ENCODE results near the gene ESRP2.
A peak's percentile ranks its signal among the peaks of the same experiment; 100 is the strongest.

Gene ESRP2

DNA sequence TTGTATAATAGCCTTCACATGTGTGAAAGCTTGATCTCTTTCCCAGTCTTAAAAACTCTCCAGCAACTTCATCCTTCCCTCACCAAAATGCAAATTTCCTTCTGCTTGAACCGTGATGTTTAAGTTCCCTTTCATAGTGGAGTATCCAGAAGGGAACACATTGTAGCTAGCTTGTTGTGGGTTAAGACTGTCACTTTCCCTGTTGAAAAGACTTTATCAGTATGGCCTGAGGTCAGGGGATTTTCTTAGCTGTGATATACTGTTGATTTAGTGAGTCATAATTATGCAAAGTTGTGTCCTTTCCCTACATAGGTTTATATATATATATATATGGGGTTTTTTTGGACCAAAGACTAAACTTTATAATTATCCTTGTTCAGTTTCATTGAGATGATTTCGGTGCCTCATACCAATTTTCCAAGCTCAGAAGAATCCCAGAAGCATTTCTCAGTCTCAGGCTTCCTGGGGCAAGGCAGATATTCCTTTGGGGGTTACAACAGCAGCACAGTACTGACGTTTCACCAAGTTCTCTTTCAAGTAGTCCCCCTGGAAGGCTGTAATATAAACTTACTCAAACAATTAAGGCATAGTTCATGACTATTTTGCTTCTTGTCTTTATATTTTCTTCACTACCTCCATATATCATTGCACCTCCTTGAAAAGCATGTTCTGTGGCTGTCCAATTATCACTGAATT lies 35.7 kb downstream of the ESRP2 start:
- Histone ChIP-seq H3K4me2 (ENCODE audit: low read length) (no peak overlapping the region), H3K4me1 (peaks cover 5% of the 10 kb centered on the region), H3K36me3 (ENCODE audit: control insufficient read depth, insufficient read depth, low read length) (no peaks in the 10 kb centered on the region), H3K9me3 (ENCODE audit: control insufficient read depth, low read length) (no peaks in the 10 kb centered on the region), H3K79me2 (peaks cover 8% of the 10 kb centered on the region), H3K4me3 (ENCODE audit: low read depth, low read length) (no peak overlapping the region), H2AFZ (no peak overlapping the region), H3K27ac (peak overlapping the region; percentile 5), H3K27me3 (ENCODE audit: control insufficient read depth, insufficient read depth, low read length) (no peaks in the 10 kb centered on the region), H3K9ac (no peak overlapping the region)
- TF ChIP-seq, protein P1, sequence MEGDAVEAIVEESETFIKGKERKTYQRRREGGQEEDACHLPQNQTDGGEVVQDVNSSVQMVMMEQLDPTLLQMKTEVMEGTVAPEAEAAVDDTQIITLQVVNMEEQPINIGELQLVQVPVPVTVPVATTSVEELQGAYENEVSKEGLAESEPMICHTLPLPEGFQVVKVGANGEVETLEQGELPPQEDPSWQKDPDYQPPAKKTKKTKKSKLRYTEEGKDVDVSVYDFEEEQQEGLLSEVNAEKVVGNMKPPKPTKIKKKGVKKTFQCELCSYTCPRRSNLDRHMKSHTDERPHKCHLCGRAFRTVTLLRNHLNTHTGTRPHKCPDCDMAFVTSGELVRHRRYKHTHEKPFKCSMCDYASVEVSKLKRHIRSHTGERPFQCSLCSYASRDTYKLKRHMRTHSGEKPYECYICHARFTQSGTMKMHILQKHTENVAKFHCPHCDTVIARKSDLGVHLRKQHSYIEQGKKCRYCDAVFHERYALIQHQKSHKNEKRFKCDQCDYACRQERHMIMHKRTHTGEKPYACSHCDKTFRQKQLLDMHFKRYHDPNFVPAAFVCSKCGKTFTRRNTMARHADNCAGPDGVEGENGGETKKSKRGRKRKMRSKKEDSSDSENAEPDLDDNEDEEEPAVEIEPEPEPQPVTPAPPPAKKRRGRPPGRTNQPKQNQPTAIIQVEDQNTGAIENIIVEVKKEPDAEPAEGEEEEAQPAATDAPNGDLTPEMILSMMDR (IDR thresholded peaks at IDR 0.05): no peak

DNA sequence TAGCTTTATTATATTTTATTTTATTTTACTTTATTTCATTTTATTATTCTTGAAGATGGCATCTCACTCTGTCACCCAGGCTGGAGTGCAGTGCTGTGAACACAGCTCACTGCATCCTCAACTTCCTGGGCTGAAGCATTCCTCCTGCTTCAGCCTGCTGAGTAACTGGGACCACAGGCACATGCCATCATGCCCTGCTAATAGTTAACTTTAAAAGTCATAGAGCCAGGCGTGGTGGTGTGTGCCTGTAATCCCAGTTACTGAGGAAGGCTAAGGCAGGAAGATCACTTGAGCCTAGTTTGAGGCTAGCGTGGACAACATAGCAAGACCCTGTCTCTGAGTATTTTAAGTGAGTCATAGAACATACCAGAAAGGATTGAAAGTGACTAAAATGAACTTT lies 38.7 kb downstream of the ESRP2 start:
- Histone ChIP-seq H3K9ac (no peak overlapping the region), H3K4me3 (ENCODE audit: low read depth, low read length) (no peak overlapping the region), H3K4me2 (ENCODE audit: low read length) (no peak overlapping the region), H3K36me3 (ENCODE audit: control insufficient read depth, insufficient read depth, low read length) (no peaks in the 10 kb centered on the region), H2AFZ (no peak overlapping the region), H3K27ac (no peak overlapping the region), H3K27me3 (ENCODE audit: control insufficient read depth, insufficient read depth, low read length) (no peaks in the 10 kb centered on the region), H3K79me2 (peaks cover 16% of the 10 kb centered on the region), H3K4me1 (peaks cover 5% of the 10 kb centered on the region), H3K9me3 (ENCODE audit: control insufficient read depth, low read length) (no peaks in the 10 kb centered on the region)
- TF ChIP-seq, protein P1 (IDR thresholded peaks at IDR 0.05): no peak

DNA sequence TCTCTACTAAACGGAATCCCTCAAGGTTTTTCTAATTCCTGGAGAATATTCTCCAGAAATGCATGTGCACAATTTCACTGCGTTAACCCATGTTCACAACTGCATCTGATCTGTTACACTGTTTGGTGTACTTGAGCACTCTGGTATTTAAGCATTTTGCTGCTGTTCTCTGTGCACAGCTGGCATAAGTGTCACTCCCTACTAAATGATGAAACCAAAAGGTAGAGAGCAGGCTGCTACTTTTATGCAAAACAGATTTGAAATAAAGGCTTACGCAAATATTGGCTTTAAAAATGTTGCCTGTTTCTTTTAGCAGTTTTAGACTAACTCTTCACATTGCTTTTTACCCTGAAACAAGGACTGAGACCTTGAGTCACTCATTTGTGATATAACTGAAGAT lies 41.7 kb downstream of the ESRP2 start:
- Histone ChIP-seq H3K4me1 (no peaks in the 10 kb centered on the region), H2AFZ (no peak overlapping the region), H3K4me3 (ENCODE audit: low read depth, low read length) (no peak overlapping the region), H3K27ac (no peak overlapping the region), H3K9ac (no peak overlapping the region), H3K79me2 (peaks cover 17% of the 10 kb centered on the region), H3K4me2 (ENCODE audit: low read length) (no peak overlapping the region), H3K27me3 (ENCODE audit: control insufficient read depth, insufficient read depth, low read length) (no peaks in the 10 kb centered on the region), H3K36me3 (ENCODE audit: control insufficient read depth, insufficient read depth, low read length) (no peaks in the 10 kb centered on the region), H3K9me3 (ENCODE audit: control insufficient read depth, low read length) (no peaks in the 10 kb centered on the region)
- TF ChIP-seq, protein P1 (IDR thresholded peaks at IDR 0.05): no peak

DNA sequence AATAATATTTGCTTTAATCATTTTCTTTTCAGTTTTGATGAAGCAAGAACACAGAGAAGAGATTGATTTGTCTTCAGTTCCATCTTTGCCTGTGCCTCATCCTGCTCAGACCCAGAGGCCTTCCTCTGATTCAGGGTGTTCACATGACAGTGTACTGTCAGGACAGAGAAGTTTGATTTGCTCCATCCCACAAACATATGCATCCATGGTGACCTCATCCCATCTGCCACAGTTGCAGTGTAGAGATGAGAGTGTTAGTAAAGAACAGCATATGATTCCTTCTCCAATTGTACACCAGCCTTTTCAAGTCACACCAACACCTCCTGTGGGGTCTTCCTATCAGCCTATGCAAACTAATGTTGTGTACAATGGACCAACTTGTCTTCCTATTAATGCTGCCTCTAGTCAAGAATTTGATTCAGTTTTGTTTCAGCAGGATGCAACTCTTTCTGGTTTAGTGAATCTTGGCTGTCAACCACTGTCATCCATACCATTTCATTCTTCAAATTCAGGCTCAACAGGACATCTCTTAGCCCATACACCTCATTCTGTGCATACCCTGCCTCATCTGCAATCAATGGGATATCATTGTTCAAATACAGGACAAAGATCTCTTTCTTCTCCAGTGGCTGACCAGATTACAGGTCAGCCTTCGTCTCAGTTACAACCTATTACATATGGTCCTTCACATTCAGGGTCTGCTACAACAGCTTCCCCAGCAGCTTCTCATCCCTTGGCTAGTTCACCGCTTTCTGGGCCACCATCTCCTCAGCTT lies 45.0 kb downstream of the ESRP2 start:
- Histone ChIP-seq H3K79me2 (peaks cover 17% of the 10 kb centered on the region), H2AFZ (no peak overlapping the region), H3K27me3 (ENCODE audit: control insufficient read depth, insufficient read depth, low read length) (no peaks in the 10 kb centered on the region), H3K4me3 (ENCODE audit: low read depth, low read length) (no peak overlapping the region), H3K4me1 (no peaks in the 10 kb centered on the region), H3K4me2 (ENCODE audit: low read length) (no peak overlapping the region), H3K9me3 (ENCODE audit: control insufficient read depth, low read length) (no peaks in the 10 kb centered on the region), H3K36me3 (ENCODE audit: control insufficient read depth, insufficient read depth, low read length) (no peaks in the 10 kb centered on the region), H3K27ac (no peak overlapping the region), H3K9ac (no peak overlapping the region)
- TF ChIP-seq, protein P1 (IDR thresholded peaks at IDR 0.05): no peak

Measured in parathyroid adenoma (tissue), 2 donors.